ENCODE measurements around the gene KRTAP10-1.

The KRTAP10-1 gene

DNA sequence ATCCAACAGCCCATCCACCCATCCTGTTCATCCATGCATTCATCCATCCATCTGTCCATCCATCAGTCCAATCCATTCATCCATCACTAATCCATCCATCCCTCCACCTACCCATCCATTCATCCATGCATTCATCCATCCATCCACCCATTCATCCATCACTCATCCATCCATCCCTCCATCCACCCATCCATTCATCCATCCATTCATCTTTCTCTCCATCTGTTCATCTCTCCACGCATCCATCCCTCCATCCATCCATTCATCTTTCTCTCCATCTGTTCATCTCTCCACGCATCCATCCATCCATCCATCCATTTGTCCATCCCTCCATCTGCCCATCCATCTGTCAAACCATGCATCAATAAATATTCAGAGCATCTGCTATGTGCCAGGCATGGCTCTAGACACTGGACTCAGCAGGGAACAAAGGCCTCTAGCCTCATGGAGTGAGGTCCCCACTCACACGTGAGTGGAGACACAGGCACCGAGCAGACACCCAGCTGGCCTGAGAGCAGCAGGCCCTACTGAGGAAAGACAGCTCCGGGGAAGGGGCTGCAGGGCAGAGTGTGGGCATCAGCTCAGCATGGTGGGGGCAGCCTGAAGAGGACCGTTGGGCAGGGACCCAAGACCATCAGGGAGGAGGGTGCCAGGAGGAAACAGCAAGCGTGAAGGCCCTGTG lies 9.6 kb downstream of the KRTAP10-1 start:
- in situ Hi-C loops (cut with HindIII; ENCODE audit: low sequenced_read_pairs): no loop called here

DNA sequence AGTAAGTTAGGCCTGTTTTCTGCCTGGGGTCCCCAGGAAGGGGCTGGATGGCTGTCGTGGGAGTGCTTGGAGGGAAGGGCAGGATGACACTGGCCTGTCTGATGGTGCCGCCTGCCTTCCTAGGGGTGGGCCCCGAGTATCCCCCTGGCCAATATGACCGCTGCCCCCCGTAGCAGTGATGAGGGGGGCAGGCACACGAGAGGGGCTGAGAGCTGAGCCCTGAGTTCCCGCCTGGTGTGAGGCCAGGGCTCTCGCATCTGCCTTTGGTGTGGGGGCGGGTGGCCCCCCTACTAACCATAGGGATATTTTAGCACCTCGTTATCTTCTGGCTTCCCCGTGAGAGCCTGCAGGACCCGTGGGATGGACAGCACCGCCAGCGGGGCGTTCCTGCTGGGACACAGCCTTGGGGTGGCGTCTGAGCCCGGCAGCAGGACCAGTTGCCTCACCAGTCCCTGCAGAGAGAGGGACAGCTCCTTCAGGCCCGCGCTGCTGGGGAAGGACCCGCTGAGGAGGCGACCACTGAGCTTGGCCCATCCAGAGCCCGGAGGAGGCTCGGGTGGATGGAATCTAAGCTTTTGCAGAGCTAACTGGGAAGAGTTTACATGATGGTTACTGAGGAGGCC lies 10.4 kb downstream of the KRTAP10-1 start:
- in situ Hi-C loops (cut with HindIII; ENCODE audit: low sequenced_read_pairs): no loop called here

DNA sequence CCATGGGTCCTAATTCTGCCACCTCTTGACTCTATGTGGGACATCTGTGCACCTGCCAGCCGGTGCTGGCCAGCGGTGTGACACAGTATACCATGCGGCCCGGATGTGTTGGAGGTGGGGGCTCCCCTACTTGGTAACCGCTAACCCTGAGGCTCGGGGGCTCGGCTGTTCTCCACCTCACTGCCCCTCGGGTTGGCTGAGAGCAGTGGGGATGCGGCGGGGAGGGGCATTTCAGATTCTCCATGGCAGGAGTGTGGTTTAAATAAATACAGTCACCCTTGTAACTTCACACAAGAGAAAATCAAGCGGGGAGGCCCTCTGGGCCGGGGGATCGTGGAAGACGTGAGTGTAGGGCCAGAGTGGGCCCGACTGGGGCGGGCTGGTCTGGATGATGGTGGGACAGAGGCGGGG lies 11.0 kb downstream of the KRTAP10-1 start:
- in situ Hi-C loops (cut with HindIII; ENCODE audit: low sequenced_read_pairs): no loop called here

DNA sequence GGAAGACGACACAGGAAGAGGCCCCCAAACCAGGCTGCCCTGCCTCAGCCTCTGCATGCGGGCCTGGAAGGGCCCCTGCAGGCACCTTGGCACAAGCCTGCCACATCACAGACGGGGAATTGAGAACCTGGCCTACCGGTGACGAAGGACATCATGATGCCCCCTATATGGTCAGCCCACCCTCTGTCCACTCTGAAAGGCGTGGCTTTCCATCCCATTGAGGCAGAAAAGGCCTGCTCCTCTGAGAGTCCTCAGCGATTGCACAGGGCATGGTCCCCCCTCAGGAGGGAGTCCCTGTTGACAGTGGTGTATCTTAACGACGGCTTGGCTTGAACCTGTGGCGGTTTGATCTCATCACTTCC lies 11.4 kb downstream of the KRTAP10-1 start:
- in situ Hi-C loops (cut with HindIII; ENCODE audit: low sequenced_read_pairs): no loop called here

DNA sequence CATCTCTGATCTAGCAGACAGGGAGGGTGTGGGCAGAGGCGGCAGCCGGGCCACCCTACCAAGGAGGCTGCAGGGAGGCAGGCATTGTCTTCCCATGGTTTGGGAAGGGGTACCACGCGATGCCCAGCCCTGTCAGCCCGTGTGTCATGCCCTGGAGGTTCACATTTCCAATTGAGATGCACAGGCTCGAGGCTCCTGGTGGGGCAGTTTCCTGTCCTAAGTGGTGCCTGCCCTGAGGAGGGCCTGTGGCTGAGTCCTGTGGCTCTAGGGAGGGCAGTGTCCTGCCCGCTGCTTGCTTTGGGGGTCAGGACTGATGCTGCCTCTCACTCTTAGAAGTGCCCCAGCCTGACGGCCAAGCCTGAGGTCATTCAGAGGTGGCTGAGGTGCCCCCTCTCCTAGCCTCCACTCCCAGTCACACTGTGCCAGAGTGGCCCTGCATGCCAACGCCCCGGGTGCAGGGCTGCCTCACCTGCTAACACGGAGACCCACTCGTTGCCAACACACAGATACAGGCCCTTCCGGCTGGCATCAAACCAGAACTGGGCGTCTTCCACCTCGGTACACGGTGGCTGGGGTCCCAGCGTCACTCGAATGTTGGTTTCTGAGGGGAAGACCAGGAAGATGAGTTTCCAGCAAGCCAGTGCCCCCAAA lies 11.9 kb downstream of the KRTAP10-1 start:
- in situ Hi-C loops (cut with HindIII; ENCODE audit: low sequenced_read_pairs): no loop called here

DNA sequence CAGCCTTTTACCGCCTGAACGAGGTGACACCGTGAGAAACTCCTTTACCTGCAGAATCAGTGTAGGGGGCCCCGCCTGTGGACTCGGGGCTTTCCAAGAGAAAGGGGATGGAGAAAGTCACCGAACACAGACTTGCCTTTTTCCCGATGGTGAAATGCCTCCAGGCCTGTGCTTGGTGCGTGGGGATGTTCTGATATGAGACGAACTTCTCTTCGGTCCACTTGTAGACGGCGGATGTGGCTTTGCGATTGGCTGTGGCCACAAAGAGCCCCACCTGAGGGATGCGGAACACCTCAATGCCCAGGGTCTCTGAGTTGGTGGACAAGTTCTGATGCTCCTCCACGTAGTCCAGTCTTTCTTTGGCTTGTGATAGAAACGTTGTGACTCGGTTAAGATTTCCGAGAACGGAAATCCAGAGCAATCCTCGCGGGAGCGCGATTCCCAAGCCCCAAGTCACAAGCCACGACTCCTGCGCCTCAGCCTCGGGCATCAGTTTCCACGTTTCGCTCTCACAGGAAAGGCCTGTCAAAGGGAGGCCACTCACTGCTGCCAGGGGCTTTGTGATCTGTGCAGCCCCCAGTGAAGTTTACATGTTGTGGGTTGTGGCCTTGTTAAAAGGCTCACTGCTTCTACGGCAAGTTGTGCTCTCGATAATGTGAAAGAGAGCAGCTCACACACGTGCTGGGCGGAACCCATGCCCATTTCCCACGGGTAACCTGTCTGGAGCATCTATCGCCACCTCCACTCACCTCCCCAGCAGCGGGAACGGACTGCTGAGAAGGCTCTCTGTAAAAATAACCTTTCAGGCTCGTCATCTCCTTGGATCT lies 12.6 kb downstream of the KRTAP10-1 start:
- in situ Hi-C loops (cut with HindIII; ENCODE audit: low sequenced_read_pairs): no loop called here

DNA sequence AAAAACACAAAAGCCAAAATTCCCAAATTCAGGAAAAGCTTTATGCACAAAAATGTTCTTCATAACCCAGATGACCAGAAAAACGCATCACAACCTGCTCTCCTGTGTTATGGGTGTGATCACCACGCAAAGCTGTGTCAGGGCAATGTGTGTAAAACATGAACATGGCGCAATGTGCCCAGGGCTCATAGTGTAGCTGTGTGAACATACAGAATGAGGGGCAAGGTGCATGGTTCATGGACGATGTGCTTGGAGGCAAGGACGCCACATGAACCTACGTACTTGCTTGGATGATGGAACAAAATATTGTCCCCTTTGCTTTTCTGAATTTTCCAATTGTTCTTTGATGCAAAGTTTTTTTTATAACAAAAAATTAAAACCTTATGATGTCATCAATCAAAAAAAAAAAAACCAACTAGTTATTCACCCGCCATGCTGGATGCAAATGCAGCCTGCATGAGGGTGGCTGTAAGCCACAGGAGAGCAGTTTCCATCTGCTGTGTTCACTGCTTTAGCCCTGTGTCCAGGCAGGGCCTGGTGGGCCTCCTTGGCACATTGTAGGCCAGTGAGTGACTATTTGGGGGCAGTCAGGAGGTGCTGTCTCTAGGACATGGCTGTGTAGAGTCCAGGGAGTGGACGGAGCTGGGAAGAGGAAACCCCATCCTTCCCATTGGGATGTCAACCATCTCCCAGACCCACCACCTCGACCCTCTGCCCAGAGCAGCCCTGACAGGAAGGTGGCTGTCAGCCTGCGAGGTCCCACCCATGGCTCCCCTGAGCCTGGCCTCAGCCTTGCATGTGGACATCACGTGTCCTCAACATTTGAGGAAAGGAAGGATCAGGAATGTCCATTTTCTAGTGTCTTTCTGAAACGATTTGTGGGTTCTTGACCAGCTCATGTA lies 13.6 kb downstream of the KRTAP10-1 start:
- in situ Hi-C loops (cut with HindIII; ENCODE audit: low sequenced_read_pairs): no loop called here

DNA sequence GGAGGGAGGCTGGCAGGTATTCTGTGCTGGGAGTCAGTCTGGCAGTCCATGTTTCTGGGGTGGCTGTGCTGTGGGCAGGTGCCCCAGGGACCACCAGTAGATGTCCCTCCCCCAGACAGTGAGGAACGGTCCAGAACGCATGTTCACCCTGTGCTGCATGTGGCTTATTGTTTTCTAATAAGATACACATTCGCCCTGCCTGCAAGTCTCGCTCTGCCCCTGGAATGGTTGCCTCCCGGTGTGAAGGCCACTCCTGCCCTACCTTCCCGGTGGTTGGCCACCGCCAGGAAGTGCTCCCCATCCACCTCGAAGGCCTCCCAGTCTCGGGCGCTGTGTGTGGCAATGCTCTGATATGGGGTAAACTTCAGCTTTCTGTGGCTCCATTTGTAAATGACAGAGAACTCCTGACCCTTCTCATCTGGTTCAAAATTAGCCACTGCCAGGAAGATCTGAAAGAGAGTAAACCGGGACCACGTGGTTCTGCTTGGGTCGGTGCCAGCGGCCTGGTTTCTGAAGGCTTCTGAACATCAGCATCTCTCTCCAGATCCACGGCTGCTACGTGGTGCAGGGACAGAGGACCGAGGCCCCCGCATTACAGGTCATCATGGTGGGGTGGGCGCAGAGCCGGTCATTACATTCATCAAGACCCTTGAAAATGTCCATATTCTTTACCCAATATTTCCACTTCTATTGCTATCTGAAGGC lies 14.5 kb downstream of the KRTAP10-1 start:
- in situ Hi-C loops (cut with HindIII; ENCODE audit: low sequenced_read_pairs): no loop called here

DNA sequence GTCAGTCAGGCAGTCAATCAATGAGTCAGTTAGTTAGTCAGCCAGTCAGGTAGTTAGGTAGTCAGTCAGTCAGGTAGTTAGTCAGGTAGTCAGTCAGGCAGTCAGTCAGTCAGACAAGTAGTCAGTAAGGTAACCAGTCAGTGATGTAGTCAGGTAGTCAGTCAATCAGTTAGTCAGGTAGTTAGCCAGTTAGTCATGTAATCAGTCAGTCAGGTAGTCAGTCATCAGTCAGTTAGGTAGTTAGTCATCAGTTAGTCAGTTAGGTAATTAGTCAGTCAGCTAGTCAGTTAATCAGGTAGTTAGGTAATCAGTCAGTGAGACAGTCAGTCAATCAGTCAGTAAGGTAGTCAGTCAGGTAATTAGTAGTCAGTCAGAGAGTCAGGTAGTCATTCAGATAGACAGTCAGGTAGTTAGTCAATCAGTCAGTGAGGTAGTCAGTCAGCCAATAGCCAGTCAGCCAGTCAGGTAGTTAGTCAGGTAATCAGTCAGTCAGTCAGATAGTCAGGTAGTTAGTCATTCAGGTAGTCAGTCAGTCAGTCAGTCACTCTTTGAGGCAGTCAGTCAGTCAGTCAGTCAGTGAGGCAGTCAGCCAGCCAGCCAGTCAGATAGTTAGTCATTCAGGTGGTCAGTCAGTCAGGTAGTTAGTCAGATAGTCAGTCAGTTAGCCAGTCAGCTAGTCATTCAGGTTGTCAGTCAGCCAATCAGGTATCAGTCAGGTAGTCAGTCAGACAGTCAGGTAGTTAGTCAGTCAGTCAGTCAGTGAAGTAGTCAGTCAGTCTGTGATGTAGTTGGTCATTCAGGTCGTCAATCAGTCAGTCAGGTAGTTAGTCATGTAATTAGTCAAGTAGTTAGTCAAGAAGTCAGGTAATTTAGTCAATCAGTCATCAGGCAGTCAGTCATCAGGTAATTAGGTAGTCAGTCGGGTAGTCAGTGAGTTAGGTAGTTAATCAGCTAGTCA lies 15.3 kb downstream of the KRTAP10-1 start:
- in situ Hi-C loops (cut with HindIII; ENCODE audit: low sequenced_read_pairs): no loop called here

DNA sequence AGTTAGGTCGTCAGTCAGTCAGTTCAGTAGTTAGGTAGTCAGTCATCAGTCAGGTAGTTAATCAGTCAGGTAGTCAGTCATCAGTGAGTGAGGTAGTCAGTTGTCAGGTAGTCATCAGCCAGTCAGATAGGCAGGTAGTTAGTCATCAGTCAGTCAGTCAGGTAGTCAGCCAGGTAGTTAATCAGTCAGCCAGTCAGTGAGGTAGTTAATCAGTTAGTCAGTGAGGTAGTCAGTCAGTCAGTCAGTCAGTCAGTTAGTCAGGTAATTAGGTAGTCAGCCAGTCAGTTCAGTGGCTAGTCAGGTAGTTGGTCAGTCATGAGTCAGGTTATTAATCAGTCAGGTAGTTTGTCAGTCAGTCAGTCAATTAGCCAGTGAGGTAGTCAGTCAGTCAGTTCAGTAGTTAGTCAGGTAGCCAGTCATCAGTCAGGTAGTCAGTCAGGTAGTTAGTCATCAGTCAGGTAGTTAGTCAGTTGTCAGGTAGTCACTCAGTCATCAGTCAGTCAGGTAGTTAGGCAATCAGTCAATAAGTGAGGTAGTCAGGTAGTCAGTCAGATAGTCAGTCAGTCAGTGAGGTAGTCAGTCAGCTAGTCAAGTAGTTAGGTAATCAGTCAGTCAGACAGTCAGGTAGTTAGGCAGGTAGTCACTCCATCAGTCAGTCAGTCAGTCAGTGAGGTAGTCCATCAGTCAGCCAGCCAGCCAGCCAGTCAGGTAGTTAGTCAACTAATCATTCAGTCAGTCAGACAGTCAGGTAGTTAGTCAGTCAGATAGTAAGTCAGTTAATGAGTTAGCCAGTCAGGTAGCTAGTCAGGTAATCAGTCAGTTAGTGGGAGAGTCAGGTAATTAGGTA lies 16.2 kb downstream of the KRTAP10-1 start:
- in situ Hi-C loops (cut with HindIII; ENCODE audit: low sequenced_read_pairs): no loop called here

DNA sequence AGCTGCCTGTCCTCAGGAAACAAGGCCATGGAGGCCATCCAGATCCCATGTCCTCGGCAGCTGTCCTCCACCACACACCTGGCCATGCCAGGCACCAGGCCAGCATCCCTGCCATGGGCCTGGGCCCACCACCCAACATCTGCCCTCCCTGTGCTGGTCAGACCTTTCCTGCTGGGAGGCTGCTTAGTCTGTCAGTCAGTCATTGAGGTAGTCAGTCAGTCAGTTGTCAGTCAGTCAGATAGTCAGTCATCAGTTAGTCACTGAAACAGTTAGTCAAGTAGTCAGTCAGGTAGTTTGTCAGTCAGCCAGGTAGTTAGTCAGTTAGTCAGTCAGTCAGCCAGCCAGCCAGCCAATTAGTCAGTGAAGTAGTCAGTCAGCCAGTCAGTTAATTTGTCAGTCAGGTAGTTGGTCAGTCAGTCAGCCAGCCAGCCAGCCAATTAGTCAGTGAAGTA lies 17.2 kb downstream of the KRTAP10-1 start:
- in situ Hi-C loops (cut with HindIII; ENCODE audit: low sequenced_read_pairs): no loop called here

DNA sequence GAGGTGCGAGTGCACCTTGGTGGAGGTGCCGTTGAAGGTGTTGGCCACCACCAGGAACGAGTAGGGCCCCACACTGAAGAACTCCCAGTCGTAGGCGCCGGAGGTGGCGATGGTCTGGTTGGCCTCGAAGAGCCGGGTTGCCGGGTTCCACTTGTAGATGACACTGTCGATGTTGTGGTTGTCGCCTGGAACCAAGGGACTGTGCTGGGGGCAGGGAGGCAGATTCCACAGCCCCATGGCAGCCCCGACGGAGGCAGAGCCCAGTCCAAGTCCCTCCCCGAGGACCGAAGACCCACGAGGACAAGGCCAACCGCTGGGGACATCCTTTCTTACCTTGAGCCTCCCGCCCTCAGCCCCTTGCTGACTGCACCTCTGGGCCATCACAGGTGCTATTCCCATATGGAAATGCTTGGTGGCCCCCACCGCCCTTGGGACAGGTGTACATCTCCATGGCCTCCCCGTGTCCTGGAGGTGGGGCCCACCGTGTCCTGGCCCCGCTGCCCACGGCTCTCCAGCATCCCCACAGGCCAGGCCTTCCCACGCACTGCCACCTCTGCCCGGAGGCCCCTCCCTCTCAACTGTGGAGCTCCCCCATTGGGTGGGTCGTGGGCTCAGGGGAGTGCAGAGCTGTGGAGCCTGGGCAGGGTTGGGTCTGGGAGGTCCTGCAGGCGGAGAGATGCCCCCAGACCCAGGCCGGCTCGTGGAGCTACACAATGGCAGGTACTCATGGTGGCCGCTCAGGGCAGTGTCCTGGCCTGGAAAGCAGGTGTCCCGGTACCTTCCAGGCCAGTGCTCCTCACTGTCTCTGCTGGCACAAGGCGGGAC lies 17.9 kb downstream of the KRTAP10-1 start:
- in situ Hi-C loops (cut with HindIII; ENCODE audit: low sequenced_read_pairs): no loop called here

DNA sequence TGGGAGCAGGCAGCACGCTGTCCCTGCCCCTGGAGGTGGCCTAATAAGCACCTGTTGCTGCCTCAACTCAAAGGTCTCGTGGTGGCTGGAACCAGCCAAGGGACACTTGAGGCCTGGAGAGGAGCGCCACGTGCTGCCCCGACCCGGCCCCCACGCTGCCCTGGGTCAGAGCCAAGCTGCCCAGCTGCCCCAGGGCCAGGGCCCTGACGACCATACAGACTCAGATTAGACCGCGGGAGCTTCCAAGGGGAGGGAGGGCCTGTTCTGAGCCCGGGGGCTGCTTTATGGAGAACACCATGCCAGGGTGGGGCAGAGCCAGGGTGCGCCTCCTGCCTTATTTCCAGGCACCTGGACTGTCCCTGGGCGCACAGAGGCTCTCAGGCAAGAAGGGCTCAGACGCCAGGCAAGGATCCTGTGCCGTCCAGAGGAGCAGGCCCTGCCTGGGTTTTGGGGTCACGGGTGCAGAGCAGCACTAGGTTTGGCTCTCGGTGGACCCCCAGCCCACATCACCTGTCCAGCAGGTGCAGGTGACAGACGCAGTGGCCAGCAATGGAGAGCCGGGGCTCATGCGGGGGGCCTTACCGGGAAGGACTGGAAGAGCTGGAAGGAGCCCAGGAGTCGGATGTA lies 18.6 kb downstream of the KRTAP10-1 start:
- in situ Hi-C loops (cut with HindIII; ENCODE audit: low sequenced_read_pairs): no loop called here

DNA sequence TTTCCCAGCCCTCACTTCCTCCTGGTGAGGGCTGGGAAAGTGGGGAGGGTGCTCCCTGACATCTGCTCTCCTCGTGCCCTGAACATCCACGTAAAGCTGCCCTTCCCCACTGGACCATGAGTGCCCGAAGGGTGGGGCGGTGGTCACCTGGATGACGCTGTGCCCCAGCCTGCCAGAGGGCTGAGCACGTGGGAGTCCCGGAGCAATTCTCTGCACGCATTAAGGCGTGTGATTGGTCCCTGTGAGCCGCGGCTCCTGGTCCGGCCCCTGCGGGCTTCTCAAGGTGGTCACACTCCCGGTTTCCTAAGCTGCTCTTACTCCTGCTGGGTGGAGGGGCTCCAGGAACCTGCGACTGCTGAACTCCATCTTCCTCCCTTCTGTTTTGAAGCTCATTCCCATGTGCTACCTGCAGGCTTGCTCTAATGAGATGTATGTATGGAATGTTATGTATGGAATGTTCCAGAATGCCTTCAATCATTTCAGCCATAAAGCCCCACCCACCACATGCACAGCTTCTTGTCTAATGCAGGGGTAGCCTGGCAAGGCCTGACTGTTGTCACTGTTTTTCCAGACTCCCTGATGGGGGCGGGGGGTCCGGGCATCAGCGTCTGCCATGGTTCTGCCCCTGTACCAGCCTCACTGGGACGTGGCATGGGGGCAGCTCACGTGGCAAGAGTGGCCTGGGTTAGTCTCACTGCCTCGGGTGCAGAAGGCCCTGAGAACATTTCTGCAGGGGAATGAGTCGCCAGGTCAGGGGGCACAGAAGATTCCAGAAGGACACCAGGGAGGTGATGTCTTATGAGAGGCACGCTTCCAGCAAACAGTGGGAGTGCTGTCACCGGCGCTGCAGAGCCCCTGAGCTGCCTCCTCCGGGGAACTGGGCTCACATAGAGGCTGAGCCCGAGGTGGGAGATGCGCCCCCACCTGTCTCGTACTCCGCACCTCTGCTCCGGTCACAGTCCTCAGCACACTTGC lies 19.4 kb downstream of the KRTAP10-1 start:
- in situ Hi-C loops (cut with HindIII; ENCODE audit: low sequenced_read_pairs): no loop called here
